KOPT-K1 (cell line): ENCODE results near the gene HAO2.
"Not testable (repeated sequence)": the region's sequence is repeated elsewhere in the genome, so short reads cannot be mapped to it uniquely, and the experiment has no call there.

Experiments
- H3K27ac ChIP-seq: fragments of 200-600 bp; sonication (generic); 2 replicates; pipeline ENCODE4 v1.5.1; 2016; ENCODE audit warnings: antibody characterized with exemption, mild to moderate bottlenecking, low read depth, low read length; ENCODE audit not compliant: poor library complexity, severe bottlenecking
- H3K36me3 ChIP-seq: fragments of 200-600 bp; sonication (generic); 2 replicates; pipeline ENCODE4 v1.5.1; 2017; ENCODE audit warnings: antibody characterized with exemption, mild to moderate bottlenecking, low read length, moderate library complexity; ENCODE audit not compliant: insufficient read depth
- H3K9me3 ChIP-seq: fragments of 200-600 bp; sonication (generic); 2 replicates; pipeline ENCODE4 v1.5.1; 2017; ENCODE audit warnings: antibody characterized with exemption, low read length, mild to moderate bottlenecking; ENCODE audit not compliant: insufficient read depth, poor library complexity, severe bottlenecking

HAO2 gene

DNA sequence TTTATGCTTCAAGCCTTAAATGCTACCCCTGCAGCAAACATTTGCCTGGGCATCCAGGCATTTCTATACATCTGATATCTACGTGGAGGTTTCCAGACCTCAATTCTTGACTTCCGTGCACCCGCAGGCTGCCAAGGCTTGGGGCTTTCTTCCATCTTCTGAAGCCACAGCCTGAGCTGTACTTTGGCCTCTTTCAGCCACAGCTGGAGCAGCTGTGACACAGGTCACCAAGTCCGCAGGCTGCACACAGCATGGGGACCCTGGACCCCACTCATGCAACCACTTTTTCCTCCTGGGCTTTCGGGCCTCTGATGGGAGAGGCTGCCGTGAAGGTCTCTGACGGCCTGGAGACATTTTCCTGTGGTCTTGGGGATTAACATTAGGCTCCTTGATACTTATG is 5.4 kb upstream of the HAO2 start:
- Histone ChIP-seq H3K27ac (no peak overlapping the region), H3K36me3 (no peaks in the 10 kb centered on the region), H3K9me3 (no peaks in the 10 kb centered on the region)

DNA sequence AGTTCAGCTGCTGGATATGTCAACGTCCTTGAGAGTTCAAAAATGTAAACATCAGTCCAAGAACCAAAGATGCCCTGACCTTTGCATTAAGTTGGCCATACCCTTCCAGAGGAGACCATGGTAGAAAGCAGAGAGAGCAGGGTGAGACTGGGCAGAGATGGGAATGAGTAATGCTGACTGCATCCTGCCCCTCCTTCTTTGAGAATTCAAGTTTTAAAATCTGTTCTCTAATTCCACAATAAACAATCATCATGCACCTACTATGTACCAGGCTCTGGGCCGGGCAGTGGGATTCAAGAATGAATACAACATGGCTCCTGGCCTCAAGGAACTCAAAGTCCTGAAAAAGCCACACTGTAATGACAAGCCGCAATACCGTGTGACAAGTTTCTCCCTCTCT is 3.9 kb upstream of the HAO2 start:
- Histone ChIP-seq H3K36me3 (no peaks in the 10 kb centered on the region), H3K9me3 (no peaks in the 10 kb centered on the region), H3K27ac (no peak overlapping the region)

GRCh38 chr1:119366424-119366823 is 2.2 kb upstream of the HAO2 start:
- Histone ChIP-seq H3K27ac (no peak overlapping the region), H3K36me3 (no peaks in the 10 kb centered on the region), H3K9me3 (no peaks in the 10 kb centered on the region)

- Histone ChIP-seq H3K27ac (no peak overlapping the region), H3K36me3 (no peaks in the 10 kb centered on the region), H3K9me3 (no peaks in the 10 kb centered on the region)
Measured at GRCh38 chr1:119367432-119368124, 1.0 kb upstream of the HAO2 start.

GRCh38 chr1:119370748-119371147 is 2.2 kb downstream of the HAO2 start:
- Histone ChIP-seq H3K27ac (no peak overlapping the region), H3K9me3 (no peaks in the 10 kb centered on the region), H3K36me3 (no peaks in the 10 kb centered on the region)

DNA sequence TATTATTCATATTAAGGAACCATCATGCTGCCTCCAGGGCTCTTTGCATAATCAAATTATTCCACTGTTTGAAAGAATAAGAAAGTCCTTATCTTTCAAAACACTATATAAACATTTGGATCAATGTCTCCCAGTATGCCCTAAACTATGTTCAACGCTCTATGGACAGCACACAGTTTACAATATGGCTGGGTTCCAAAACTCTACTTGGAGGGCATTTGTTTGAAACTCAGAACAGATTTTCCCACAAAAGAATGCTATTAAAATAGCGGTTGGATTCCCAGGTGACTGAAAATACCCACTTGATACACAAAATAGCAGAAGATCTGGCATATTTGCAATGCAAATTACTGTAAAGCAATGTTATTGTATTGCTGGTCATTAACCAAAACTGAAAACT is 3.2 kb downstream of the HAO2 start:
- Histone ChIP-seq H3K9me3 (no peaks in the 10 kb centered on the region), H3K36me3 (no peaks in the 10 kb centered on the region), H3K27ac (no peak overlapping the region)

DNA sequence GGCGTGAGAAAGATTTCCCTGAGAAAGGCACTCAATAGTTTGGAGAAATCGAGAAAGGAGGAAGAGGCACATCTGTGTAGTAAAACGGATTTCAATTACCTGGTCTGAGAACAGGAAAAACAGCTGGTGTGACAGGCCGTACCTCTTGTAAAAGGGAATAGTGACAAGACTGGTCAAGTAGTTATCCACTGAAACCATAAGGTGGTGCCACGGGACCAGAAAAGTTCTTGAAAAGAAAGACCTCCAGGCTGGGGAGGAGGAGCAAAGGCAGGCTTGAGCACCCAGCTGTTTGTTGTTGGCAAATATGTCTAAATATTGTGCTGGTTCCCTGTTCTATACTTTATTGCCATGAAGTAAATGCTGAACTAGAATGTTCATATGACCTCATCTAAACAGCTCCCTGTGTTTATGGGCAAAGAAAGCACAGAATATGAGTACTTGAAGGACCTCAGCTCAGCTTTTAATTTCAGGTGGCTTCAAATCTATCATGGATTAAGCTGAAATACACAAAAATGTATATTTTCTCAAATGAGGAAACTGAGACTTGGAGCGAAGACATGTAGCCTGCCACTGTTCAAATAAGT is 4.0 kb downstream of the HAO2 start:
- H3K36me3 ChIP-seq = no peaks in the 10 kb centered on the region
- no peak overlapping the region for H3K27ac ChIP-seq
- H3K9me3 ChIP-seq = no peaks in the 10 kb centered on the region

- Histone ChIP-seq H3K36me3 (no peaks in the 10 kb centered on the region), H3K27ac (no peak overlapping the region)
Measured at GRCh38 chr1:119373465-119373864, 4.9 kb downstream of the HAO2 start.

DNA sequence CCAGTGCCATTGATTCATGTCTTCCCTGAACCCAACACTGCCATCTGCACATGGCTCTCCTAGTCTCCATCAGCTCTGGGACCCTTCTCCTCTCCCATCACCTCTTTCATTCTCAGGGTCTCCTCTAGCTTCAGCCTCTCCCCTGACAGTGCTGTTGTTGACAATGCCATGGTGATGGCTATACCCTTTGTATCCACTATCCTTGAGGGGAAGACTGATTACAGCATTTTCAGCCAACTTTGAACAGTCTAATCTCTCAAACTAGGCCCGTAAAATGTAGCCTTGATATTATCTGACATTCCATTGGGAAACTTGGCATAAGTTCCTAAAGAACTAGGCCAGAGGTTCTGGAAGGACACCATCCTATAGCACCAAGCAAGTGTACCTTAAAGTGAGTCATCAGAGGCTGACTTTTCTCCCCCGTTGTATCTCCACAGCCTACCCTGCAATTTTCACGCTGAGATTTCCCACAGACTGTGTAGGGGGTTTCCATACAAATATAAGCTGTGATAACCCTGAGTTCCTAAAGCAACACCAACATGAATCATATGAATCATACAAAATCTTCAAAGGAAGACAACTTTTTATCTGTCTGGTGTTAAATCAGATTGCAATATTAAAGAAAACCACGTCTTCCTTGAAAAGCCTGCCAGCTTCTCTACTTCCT is 5.8 kb downstream of the HAO2 start:
- Histone ChIP-seq H3K36me3 (no peaks in the 10 kb centered on the region), H3K27ac (no peak overlapping the region), H3K9me3 (no peaks in the 10 kb centered on the region)

More at GRCh38 chr1:119373465-119373864, 4.9 kb downstream of the HAO2 start:
- H3K9me3 ChIP-seq = no peaks in the 10 kb centered on the region

- no peaks in the 10 kb centered on the region for H3K36me3 ChIP-seq
- no peak overlapping the region for H3K27ac ChIP-seq
- no peaks in the 10 kb centered on the region for H3K9me3 ChIP-seq
Measured at GRCh38 chr1:119375366-119375765, 6.8 kb downstream of the HAO2 start.

- Histone ChIP-seq H3K9me3 (no peaks in the 10 kb centered on the region), H3K27ac (no peak overlapping the region), H3K36me3 (no peaks in the 10 kb centered on the region)
Measured at GRCh38 chr1:119376594-119376993, 8.0 kb downstream of the HAO2 start.

- H3K36me3 ChIP-seq, H3K27ac ChIP-seq, H3K9me3 ChIP-seq: not testable (repeated sequence)
Measured at GRCh38 chr1:119377594-119377993, 9.0 kb downstream of the HAO2 start.

DNA sequence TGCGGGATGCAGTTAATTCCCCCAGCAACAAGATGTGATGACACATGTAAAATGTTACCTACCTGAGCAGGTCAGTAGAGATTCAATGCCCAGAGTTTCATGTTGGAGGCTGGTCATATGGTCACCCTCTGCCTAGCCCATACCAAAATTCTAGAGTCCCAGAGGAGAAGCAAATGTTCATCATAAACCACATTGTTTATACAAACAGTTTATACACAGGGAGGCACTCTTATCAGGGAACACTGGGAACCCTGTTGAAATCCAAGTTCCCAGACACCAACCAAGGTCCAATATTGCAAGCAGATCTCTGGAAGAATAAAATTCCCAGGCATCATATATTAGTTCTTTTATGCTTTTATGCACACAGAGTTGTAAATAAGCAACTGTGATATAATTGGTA is 10.5 kb downstream of the HAO2 start:
- no peaks in the 10 kb centered on the region for H3K9me3 ChIP-seq
- H3K36me3 ChIP-seq = no peaks in the 10 kb centered on the region
- no peak overlapping the region for H3K27ac ChIP-seq

DNA sequence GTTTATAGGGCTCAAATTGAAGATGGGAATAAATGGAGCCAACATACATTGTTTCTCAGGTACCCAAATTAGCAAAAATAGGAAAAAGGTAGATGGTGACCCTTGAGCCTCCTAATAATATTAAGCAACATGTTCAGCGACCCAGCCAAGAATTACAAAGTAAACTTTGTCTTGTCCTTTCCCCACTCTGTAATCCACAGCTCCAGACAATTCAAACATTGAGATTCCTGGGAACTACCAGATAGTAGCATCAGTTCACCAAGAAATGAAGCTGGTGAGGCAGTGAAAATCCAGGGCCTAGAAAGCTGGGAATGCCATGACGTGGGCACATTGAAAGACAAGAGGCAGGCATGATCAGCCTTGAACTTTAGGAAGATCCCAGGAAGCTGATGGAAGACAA is 11.7 kb downstream of the HAO2 start:
- Histone ChIP-seq H3K9me3 (no peaks in the 10 kb centered on the region), H3K27ac (no peak overlapping the region), H3K36me3 (no peaks in the 10 kb centered on the region)

GRCh38 chr1:119380983-119381662 is 12.5 kb downstream of the HAO2 start:
- no peaks in the 10 kb centered on the region for H3K9me3 ChIP-seq
- H3K27ac ChIP-seq = no peak overlapping the region
- H3K36me3 ChIP-seq = no peaks in the 10 kb centered on the region
